ENCODE results near the gene LZIC. TPM values are rescaled to one million over a fixed set of nuclear protein-coding genes. Genes with fewer than 3 reads are reported as not detected.

The LZIC gene
- total and polyA plus RNA-seq, 2 donors (not counting 1 experiment from before 2014, with no cell fraction given): 26.9 to 33.5 TPM

GRCh38 chr1:9886092-9886742, 57.0 kb downstream of the LZIC start:
- Histone ChIP-seq H3K4me3 (replicated peaks in 1 of 4; ENCODE audit: control extremely low read depth in 1 of 4, insufficient read depth in 1 of 4, low read depth in 3 of 4, low read length in 4 of 4) (no peak overlapping the region), H2AFZ (ENCODE audit: low read length) (no peak overlapping the region), H3K4me1 (ENCODE audit: control insufficient read depth, extremely low read depth, insufficient read depth, low read length) (peaks cover 24% of the 10 kb centered on the region), H3K9me3 (ENCODE audit: control insufficient read depth, insufficient read depth, low read depth, low read length) (no peaks in the 10 kb centered on the region), H4K20me1 (ENCODE audit: control insufficient read depth, extremely low read depth, insufficient read depth, low read length) (no peaks in the 10 kb centered on the region), H3K79me2 (ENCODE audit: control insufficient read depth, insufficient read depth, low read length) (no peaks in the 10 kb centered on the region), H3K36me3 (ENCODE audit: control insufficient read depth, insufficient read depth, low read length) (no peaks in the 10 kb centered on the region), H3K27me3 (ENCODE audit: control insufficient read depth, insufficient read depth, low read length) (no peaks in the 10 kb centered on the region), H3K27ac (ENCODE audit: insufficient read depth, low read length) (no peak overlapping the region), H3K4me2 (ENCODE audit: extremely low read depth, insufficient read depth, low read length) (no peak overlapping the region), H3K9ac (ENCODE audit: insufficient read depth, low read length) (no peak overlapping the region)
- no peak for DNase-seq (ENCODE audit: low read depth in 2 of 2)
- TF ChIP-seq, protein P1, sequence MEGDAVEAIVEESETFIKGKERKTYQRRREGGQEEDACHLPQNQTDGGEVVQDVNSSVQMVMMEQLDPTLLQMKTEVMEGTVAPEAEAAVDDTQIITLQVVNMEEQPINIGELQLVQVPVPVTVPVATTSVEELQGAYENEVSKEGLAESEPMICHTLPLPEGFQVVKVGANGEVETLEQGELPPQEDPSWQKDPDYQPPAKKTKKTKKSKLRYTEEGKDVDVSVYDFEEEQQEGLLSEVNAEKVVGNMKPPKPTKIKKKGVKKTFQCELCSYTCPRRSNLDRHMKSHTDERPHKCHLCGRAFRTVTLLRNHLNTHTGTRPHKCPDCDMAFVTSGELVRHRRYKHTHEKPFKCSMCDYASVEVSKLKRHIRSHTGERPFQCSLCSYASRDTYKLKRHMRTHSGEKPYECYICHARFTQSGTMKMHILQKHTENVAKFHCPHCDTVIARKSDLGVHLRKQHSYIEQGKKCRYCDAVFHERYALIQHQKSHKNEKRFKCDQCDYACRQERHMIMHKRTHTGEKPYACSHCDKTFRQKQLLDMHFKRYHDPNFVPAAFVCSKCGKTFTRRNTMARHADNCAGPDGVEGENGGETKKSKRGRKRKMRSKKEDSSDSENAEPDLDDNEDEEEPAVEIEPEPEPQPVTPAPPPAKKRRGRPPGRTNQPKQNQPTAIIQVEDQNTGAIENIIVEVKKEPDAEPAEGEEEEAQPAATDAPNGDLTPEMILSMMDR (conservative IDR thresholded peaks at IDR 0.05 in 1 of 2, IDR thresholded peaks at IDR 0.05 in 1 of 2; ENCODE audit: low read depth in 1 of 2, low read length in 2 of 2): no peak

- no peak for TF ChIP-seq EZH2 (IDR thresholded peaks at IDR 0.05; ENCODE audit: low read length, missing control alignments)
- TF ChIP-seq, protein P1 (conservative IDR thresholded peaks at IDR 0.05 in 1 of 2, IDR thresholded peaks at IDR 0.05 in 1 of 2; ENCODE audit: low read depth in 1 of 2, low read length in 2 of 2): no peak
- H3K27me3 ChIP-seq (ENCODE audit: control insufficient read depth, insufficient read depth, low read length): no peaks in the 10 kb centered on the region
- H4K20me1 ChIP-seq (ENCODE audit: control insufficient read depth, extremely low read depth, insufficient read depth, low read length): no peaks in the 10 kb centered on the region
- H3K4me2 ChIP-seq (ENCODE audit: extremely low read depth, insufficient read depth, low read length): no peak overlapping the region
- H3K9me3 ChIP-seq (ENCODE audit: control insufficient read depth, insufficient read depth, low read depth, low read length): no peaks in the 10 kb centered on the region
- H3K4me3 ChIP-seq (replicated peaks in 1 of 4; ENCODE audit: control extremely low read depth in 1 of 4, insufficient read depth in 1 of 4, low read depth in 3 of 4, low read length in 4 of 4): no peak overlapping the region
- no peak overlapping the region for H3K27ac ChIP-seq (ENCODE audit: insufficient read depth, low read length)
- DNase-seq (ENCODE audit: low read depth in 2 of 2): no peak
- peaks cover 11% of the 10 kb centered on the region for H3K4me1 ChIP-seq (ENCODE audit: control insufficient read depth, extremely low read depth, insufficient read depth, low read length)
- no peaks in the 10 kb centered on the region for H3K79me2 ChIP-seq (ENCODE audit: control insufficient read depth, insufficient read depth, low read length)
- H2AFZ ChIP-seq (ENCODE audit: low read length): no peak overlapping the region
- H3K36me3 ChIP-seq (ENCODE audit: control insufficient read depth, insufficient read depth, low read length): no peaks in the 10 kb centered on the region
- no peak overlapping the region for H3K9ac ChIP-seq (ENCODE audit: insufficient read depth, low read length)
These were observed 58.4 kb downstream of the LZIC start for GRCh38 chr1:9884805-9885204.

- no peak for DNase-seq (ENCODE audit: low read depth in 2 of 2)
- Histone ChIP-seq H3K4me2 (ENCODE audit: extremely low read depth, insufficient read depth, low read length) (no peak overlapping the region), H3K9ac (ENCODE audit: insufficient read depth, low read length) (no peak overlapping the region), H3K27ac (ENCODE audit: insufficient read depth, low read length) (no peak overlapping the region), H4K20me1 (ENCODE audit: control insufficient read depth, extremely low read depth, insufficient read depth, low read length) (no peaks in the 10 kb centered on the region), H2AFZ (ENCODE audit: low read length) (no peak overlapping the region), H3K36me3 (ENCODE audit: control insufficient read depth, insufficient read depth, low read length) (no peaks in the 10 kb centered on the region), H3K4me1 (ENCODE audit: control insufficient read depth, extremely low read depth, insufficient read depth, low read length) (peaks cover 10% of the 10 kb centered on the region), H3K4me3 (replicated peaks in 1 of 4; ENCODE audit: control extremely low read depth in 1 of 4, insufficient read depth in 1 of 4, low read depth in 3 of 4, low read length in 4 of 4) (no peak overlapping the region), H3K9me3 (ENCODE audit: control insufficient read depth, insufficient read depth, low read depth, low read length) (no peaks in the 10 kb centered on the region), H3K79me2 (ENCODE audit: control insufficient read depth, insufficient read depth, low read length) (no peaks in the 10 kb centered on the region), H3K27me3 (ENCODE audit: control insufficient read depth, insufficient read depth, low read length) (no peaks in the 10 kb centered on the region)
- TF ChIP-seq, protein P1 (conservative IDR thresholded peaks at IDR 0.05 in 1 of 2, IDR thresholded peaks at IDR 0.05 in 1 of 2; ENCODE audit: low read depth in 1 of 2, low read length in 2 of 2): no peak
- no peak for TF ChIP-seq EZH2 (IDR thresholded peaks at IDR 0.05; ENCODE audit: low read length, missing control alignments)
These were observed 59.4 kb downstream of the LZIC start for GRCh38 chr1:9883585-9884449.
